Brain microvascular endothelial cell (primary cell): ENCODE measurements around the gene CFAP68.
A peak's percentile ranks its signal among the peaks of the same experiment; 100 is the strongest.

Experiments
- DNase-seq: peaks from one replicate; pipeline ENCODE4 v3.0.0-alpha.2; 2020
- H3K27ac ChIP-seq: fragments of 250-450 bp; sonication (Bioruptor Pico); 2 replicates; pipeline ENCODE4 v1.5.1; 2020; ENCODE audit warnings: mild to moderate bottlenecking, moderate library complexity
- H3K27me3 ChIP-seq: fragments of 250-450 bp; sonication (Bioruptor Pico); replicated peaks from 2 replicates; pipeline ENCODE4 v1.5.1; 2020; ENCODE audit warnings: mild to moderate bottlenecking
- H3K36me3 ChIP-seq: fragments of 250-450 bp; sonication (Bioruptor Pico); replicated peaks from 2 replicates; pipeline ENCODE4 v1.5.1; 2020; ENCODE audit warnings: mild to moderate bottlenecking
- H3K4me3 ChIP-seq: 2 replicates; pipeline ENCODE4 v1.5.1; 2011; ENCODE audit warnings: low read depth, mild to moderate bottlenecking, control low read depth, low read length, moderate library complexity
- CTCF ChIP-seq: IDR thresholded peaks from 2 replicates; pipeline ENCODE4 v1.5.1; 2011; ENCODE audit warnings: low read depth, mild to moderate bottlenecking, moderate library complexity, low read length, control low read depth, inconsistent platforms; ENCODE audit errors: missing control alignments
- in situ Hi-C: cut with HindIII; loops from 2 replicates; pipeline ENCODE4 v1.10.0; 2017; ENCODE audit warnings: low sequenced_read_pairs, low pct_ligation_motif_present

Gene CFAP68

GRCh38 chr11:111908639-111909305 lies 29.4 kb downstream of the CFAP68 start:
- TF ChIP-seq CTCF: no peak
- Histone ChIP-seq H3K27ac (no peak overlapping the region), H3K27me3 (peaks cover 3% of the 10 kb centered on the region), H3K36me3 (no peaks in the 10 kb centered on the region), H3K4me3 (no peak overlapping the region)
- in situ Hi-C loops: no loop called here
- DNase-seq: no peak

- H3K27me3 ChIP-seq: peaks cover 3% of the 10 kb centered on the region
- no peaks in the 10 kb centered on the region for H3K36me3 ChIP-seq
- TF ChIP-seq CTCF: no peak
- no peak overlapping the region for H3K4me3 ChIP-seq
- H3K27ac ChIP-seq: no peak overlapping the region
- no peak for DNase-seq
- in situ Hi-C loops: no loop called here
Observed at GRCh38 chr11:111909378-111909777, 30.0 kb downstream of the CFAP68 start.

GRCh38 chr11:111910676-111911562 lies 31.6 kb downstream of the CFAP68 start:
- TF ChIP-seq CTCF: no peak
- H3K36me3 ChIP-seq: no peaks in the 10 kb centered on the region
- DNase-seq: no peak
- peaks cover 3% of the 10 kb centered on the region for H3K27me3 ChIP-seq
- H3K27ac ChIP-seq: no peak overlapping the region
- no peak overlapping the region for H3K4me3 ChIP-seq
- in situ Hi-C loops: no loop called here

- DNase-seq: peak; percentile 71
- no peak within 1 kb of the TSS for H3K27ac ChIP-seq
- TF ChIP-seq CTCF: no peak
- H3K4me3 ChIP-seq: peak within 1 kb of the TSS; percentile 24
- H3K27me3 ChIP-seq: peaks cover 3% of the 10 kb centered on the region
- in situ Hi-C loops: no loop called here
- no peaks in the 10 kb centered on the region for H3K36me3 ChIP-seq
Observed at GRCh38 chr11:111911563-111912401, 32.4 kb downstream of the CFAP68 start, which contains the start of gene CRYAB. Gene CRYAB (minus strand): TSS chr11:111911770. CDS start chr11:111911724, 46 bp downstream.

GRCh38 chr11:111912535-111912934 lies 33.2 kb downstream of the CFAP68 start, which contains the start of gene HSPB2:
Gene HSPB2 (plus strand): TSS chr11:111912734. CDS start chr11:111912830, 96 bp downstream.
- in situ Hi-C loops: no loop called here
- Histone ChIP-seq H3K36me3 (no peaks in the 10 kb centered on the region), H3K27me3 (peaks cover 3% of the 10 kb centered on the region), H3K27ac (no peak within 1 kb of the TSS), H3K4me3 (peak within 1 kb of the TSS; percentile 24)
- TF ChIP-seq CTCF: no peak
- no peak for DNase-seq
